ENCODE measurements around the gene TTLL7.

GRCh38 chr1:84001501-84001900 is 2.6 kb upstream of the TTLL7 start:
- TF ChIP-seq CTCF (IDR thresholded peaks at IDR 0.05) (no peak), POLR2A (IDR thresholded peaks at IDR 0.05) (no peak)
